D341Med (cell line): ENCODE data around the gene WDR18.
A peak's percentile ranks its signal among the peaks of the same experiment; 100 is the strongest.

Source experiments
- DNase-seq: peaks from one replicate; pipeline ENCODE4 v3.0.0; 2012; ENCODE audit warnings: low spot score

Gene WDR18

GRCh38 chr19:991932-992669 lies 8.0 kb downstream of the WDR18 start:
- DNase-seq, result no peak

DNA sequence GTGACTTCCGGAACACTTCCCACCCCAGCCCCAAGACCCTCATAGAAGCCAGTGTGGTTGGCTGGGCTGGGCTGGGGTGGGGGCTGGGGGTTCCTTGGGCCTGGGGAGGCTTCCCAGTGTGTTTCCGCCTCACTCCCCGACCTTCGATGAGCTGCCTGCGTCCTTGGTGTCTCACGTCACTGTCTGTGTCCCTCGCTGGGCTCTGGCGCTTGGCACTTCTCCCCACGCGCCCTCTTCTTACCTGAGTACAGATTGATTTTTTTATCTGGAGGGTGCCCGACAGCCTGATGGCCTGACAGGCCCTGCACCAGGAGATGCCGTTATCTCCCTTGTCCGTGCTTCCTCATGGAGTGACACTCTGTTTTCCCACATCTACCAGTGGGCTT lies 8.5 kb downstream of the WDR18 start:
- DNase-seq, result no peak

DNA sequence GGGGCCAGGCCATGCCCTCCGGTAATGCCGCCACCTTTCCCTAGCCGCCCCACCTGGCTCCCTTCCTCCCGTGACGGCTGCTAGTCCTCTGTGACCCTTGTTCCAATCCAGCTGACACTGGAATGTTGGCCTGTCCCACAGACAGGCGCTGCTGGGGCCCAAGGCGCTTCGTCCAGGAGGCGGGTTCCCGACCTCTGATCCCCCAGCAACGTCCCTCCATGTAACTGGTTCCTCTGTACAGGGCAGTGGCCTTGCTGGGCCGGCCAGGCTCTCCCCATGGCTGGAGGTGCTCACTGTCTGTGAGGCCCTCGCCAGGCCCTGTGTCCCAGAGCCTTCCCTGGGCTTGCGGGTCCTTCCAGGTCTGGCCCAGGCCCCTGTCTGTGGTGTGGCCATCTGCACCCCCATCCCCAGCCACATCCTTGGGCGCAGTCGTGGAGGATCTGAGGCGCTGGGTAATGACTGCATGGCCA lies 9.3 kb downstream of the WDR18 start:
- DNase-seq, result no peak

GRCh38 chr19:993831-994393 lies 9.8 kb downstream of the WDR18 start:
- DNase-seq, result no peak

DNA sequence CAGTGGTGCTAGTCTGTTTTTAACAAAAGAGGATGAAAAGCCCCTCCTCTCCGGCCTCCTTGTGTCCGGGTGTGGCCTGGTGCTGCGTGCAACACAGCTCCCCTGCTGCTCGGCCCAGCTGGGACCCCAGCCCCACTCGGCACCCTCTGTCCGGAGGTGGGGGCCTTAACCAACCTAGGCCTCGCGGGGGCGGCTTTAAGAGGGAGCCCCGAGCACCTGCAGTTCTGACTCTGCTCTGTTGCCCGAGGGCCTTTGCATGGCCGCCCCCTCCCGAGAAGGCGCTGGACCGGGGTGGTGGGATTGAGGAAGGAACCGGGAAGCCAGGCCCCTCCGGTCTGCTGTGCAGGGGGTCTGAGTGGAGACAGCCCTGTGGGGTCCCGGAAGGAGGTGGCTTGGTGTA lies 10.4 kb downstream of the WDR18 start:
- DNase-seq, result no peak

- no peak for DNase-seq
Measured at GRCh38 chr19:995051-995827, 11.1 kb downstream of the WDR18 start.

DNA sequence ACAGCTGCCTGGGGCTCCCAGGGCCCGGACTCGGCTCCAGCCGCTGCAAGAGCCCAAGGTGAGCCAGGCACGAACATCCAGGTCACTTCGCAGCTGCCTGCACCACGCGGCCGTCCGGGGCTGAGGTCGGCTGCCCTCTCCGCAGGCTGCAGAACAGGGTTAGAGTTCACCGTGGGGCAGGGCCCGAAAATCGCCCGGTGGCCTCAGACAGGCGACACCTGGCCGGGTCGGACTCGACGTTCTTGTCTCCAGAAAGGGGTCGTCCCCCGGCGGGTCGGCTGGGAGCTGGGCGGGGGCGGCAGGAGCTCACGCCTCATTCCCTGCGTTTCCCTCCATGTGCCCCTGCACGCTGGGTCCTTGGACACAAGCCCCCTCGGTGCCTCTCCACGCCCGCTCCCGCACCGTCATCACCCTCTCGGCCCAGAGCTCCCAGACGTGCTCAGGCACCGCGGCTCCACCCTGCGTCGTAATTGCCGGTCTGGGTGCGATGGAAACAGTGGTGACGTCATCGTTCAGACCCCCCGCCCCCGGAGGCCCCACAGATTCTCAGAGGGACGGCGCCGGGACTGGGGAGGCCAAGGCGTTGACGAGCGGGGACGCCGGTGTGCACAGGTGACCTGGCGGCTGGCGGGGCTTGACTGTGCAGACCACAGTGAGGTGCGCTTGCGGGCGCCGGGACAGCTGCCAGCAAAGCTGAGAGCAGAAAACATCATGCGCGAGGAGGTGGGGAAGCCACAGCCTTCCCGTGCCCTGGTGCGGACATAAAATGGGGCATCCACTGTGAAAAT lies 12.1 kb downstream of the WDR18 start:
- DNase-seq, result peak; percentile 70

- no peak for DNase-seq
Measured at GRCh38 chr19:998064-998463, 13.9 kb downstream of the WDR18 start.

DNA sequence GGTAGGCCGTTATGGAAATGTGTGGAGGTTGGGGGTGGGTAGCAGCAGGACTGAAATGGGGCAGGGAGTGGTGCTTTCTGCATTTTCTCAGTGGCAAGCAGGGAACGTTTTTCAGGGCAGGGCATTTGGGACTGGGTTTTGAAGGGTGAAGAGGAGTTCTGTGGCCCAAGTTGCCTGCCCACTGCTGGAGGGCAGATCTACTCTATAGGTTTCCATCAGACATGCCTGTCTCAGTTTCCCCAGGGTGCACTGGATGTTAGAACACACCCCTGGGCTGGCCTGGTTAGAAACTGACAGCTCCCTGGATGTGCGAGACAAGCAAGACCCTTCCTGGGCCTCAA lies 15.2 kb downstream of the WDR18 start:
- no peak for DNase-seq

DNA sequence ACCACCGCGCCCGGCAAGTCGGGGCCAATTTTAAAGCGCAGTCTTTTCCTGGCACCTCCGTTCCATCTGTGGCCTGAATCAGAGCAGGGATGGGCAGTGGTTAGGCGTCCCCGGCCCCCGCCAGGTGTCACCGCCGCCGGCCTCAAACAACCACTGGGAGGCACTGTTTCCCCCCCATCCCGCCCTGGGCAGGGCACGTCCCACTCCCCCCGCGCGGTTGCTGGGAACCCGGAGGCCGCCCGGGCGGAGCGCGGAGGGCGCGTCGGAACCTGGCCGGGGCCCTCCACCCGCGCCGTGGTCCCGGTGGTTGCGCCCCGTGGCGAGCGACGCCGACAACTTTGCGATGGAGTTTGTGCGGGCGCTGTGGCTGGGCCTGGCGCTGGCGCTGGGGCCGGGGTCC lies 15.9 kb downstream of the WDR18 start, which contains the start of gene GRIN3B:
Gene GRIN3B (plus strand): TSS at position 325 of the 400 bp plus-strand sequence. CDS start 19 bp downstream, at position 344.
- peak; percentile 90 for DNase-seq

DNA sequence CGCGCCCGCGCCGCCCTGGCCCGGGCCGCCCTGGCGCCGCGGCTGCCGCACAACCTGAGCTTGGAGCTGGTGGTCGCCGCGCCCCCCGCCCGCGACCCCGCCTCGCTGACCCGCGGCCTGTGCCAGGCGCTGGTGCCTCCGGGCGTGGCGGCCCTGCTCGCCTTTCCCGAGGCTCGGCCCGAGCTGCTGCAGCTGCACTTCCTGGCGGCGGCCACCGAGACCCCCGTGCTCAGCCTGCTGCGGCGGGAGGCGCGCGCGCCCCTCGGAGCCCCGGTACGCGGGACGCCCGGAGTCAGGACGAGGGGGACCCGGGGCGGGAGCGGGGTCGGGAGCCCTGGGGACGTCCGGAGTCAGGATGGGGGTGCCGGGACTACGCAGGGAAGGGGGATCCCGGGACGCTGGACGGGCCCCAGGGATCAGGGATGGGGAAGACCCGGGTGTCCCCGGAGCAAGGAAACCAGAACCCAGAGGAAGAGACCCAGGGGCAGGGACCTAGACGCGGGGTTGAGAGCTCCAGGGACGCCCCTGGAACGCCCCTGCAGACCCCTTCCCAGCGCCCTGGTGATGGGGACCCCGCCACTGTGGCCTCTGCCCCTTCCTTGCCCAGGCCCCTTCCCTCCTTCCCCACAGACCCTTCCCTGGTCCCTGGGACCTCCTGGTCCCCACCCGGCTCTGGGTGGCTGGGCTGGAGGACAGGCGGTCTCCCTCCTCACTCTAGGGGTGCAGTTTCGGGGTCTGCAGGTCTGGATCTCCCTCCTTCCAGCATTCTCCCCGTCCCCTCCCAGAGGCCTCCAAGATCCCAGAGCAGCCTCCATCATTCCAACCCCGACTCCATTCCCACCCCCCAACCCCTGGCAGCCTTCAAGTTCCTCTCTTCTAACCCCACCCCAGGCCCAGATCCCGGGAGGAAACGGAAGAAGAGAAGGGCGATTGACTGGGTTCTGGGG lies 16.7 kb downstream of the WDR18 start:
- no peak for DNase-seq

- peak; percentile 90 for DNase-seq
Measured at GRCh38 chr19:1001538-1002166, 17.5 kb downstream of the WDR18 start.

DNA sequence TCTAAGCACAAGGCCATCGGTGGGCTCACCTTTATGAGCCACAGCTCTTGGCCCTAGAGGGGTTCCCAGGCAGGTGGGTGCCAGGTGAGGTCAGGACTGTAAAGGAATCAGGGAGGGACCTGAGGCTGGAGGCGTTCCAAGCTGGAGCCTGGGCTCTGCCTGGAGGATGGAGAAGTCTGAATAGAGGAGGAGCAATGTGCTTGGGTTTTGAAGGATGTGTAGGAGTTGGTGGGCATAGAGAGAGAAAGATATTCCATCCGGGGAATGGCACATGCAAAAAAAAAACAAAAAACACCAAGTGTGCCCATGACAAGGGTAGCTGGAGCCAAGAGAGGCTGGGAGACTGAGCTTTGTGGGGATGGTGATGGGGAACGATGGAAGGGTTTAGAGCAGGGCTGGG lies 18.5 kb downstream of the WDR18 start:
- no peak for DNase-seq

DNA sequence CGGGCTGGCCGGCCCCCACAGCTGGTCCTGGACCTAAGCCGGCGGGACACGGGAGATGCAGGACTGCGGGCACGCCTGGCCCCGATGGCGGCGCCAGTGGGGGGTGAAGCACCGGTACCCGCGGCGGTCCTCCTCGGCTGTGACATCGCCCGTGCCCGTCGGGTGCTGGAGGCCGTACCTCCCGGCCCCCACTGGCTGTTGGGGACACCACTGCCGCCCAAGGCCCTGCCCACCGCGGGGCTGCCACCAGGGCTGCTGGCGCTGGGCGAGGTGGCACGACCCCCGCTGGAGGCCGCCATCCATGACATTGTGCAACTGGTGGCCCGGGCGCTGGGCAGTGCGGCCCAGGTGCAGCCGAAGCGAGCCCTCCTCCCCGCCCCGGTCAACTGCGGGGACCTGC lies 19.1 kb downstream of the WDR18 start:
- no peak for DNase-seq

DNA sequence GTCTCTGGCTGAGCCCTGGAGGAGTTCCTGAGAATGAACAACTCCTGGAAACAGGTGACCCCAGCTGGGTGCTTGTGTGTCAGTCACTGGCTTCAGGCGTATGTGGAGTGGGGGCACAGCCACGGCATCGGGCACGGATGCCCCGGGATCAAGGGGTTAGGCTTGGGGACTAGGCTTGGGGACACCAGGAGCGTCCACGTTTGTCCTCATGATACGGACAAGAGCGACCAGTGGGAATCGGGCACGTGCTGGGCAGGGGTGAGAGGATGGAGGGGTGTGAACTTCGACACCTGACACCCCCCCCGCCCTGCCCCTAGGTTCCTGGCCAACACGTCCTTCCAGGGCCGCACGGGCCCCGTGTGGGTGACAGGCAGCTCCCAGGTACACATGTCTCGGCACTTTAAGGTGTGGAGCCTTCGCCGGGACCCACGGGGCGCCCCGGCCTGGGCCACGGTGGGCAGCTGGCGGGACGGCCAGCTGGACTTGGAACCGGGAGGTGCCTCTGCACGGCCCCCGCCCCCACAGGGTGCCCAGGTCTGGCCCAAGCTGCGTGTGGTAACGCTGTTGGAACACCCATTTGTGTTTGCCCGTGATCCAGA lies 20.2 kb downstream of the WDR18 start:
- no peak for DNase-seq

DNA sequence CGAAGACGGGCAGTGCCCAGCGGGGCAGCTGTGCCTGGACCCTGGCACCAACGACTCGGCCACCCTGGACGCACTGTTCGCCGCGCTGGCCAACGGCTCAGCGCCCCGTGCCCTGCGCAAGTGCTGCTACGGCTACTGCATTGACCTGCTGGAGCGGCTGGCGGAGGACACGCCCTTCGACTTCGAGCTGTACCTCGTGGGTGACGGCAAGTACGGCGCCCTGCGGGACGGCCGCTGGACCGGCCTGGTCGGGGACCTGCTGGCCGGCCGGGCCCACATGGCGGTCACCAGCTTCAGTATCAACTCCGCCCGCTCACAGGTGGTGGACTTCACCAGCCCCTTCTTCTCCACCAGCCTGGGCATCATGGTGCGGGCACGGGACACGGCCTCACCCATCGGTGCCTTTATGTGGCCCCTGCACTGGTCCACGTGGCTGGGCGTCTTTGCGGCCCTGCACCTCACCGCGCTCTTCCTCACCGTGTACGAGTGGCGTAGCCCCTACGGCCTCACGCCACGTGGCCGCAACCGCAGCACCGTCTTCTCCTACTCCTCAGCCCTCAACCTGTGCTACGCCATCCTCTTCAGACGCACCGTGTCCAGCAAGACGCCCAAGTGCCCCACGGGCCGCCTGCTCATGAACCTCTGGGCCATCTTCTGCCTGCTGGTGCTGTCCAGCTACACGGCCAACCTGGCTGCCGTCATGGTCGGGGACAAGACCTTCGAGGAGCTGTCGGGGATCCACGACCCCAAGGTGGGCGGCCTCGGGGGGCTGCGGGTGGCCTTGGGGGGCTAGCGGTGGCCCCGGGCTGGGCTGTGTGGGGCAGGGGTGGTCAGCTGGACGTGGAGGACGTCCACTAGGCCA lies 20.9 kb downstream of the WDR18 start:
- DNase-seq, result no peak

DNA sequence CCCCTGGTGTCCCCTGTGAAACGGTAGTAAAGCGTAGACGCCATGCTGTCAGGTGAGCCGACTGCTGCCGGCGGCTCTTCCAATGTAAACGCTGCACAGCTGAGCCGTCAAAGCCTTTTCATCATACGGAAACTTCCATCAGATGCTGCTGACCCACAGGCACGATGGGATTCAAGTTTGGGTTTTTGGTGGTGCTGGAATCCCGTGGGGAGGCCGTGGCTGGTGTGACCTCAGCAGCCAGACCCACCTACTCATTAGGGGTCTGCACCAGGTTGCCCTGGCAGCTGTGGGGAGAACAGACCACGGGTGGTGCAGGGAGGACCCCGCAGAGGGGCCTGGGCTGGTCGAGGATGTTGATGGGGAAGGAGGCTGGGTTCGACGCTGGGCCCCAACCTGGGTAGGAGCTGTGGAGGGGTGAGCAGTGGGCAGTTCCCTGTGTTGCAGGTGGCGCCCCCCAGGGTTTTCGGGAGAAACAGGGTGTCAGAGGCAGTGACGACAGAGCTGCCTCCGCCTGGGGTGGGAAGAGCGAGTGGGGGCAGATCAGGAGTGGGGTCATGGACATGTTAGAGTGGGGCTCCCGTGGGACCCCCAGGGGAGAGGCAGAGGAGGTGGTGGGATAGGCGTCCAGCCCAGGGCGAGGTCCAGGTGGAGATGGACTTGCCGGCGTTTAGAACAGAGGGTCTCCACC lies 22.7 kb downstream of the WDR18 start:
- no peak for DNase-seq

DNA sequence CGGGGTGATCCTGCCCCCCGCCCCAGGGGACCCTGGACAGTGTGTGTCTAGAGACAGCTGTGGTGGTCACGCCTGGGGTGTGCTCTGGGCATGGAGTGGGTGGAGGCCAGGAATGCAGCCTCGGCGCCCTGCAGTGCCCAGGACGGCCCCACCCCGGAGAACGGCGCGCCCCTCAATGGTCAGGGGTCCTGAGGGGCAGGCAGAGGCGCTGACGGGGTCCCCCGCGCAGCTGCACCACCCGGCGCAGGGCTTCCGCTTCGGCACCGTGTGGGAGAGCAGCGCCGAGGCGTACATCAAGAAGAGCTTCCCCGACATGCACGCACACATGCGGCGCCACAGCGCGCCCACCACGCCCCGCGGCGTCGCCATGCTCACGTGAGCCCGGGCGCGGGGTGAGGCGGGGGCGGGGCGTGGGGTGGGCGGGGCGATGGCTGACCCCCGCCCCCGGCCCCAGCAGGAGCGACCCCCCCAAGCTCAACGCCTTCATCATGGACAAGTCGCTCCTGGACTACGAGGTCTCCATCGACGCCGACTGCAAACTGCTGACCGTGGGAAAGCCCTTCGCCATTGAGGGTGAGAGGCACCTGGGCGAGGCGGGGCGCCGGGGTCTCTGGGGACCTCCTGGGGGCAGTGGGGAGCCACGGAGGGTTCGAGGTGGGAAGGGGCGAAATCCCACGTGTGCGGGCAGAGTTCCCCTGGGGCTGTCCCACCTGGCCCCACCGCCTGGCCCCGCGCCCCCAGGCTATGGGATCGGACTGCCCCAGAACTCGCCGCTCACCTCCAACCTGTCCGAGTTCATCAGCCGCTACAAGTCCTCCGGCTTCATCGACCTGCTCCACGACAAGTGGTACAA lies 23.5 kb downstream of the WDR18 start:
- DNase-seq, result no peak
